Neural cell (in vitro differentiated cells): ENCODE results near the gene SKI. TPM values are rescaled to one million over a fixed set of nuclear protein-coding genes. Genes with fewer than 3 reads are reported as not detected.
A peak's percentile ranks its signal among the peaks of the same experiment; 100 is the strongest.

Experiments used
- H2AFZ ChIP-seq: fragments of 200-600, 300-800 bp; sonication (generic), shearing (Covaris generic); 2 replicates; pipeline ENCODE4 v1.6.0; 2014; ENCODE audit warnings: low read depth, mild to moderate bottlenecking, antibody characterized with exemption, low read length, moderate library complexity
- H3F3A ChIP-seq: fragments of 200-600 bp; shearing (Covaris generic); 2 replicates; pipeline ENCODE4 v1.6.1; 2016; ENCODE audit warnings: mild to moderate bottlenecking, moderate library complexity, mixed read lengths, antibody characterized with exemption, low read length; ENCODE audit not compliant: insufficient read depth, poor library complexity, severe bottlenecking
- H3K27ac ChIP-seq: fragments of 200-600, 300-800 bp; sonication (generic), shearing (Covaris generic); 2 replicates; pipeline ENCODE4 v1.5.1; 2014; ENCODE audit warnings: mild to moderate bottlenecking, low read length, moderate library complexity
- H3K27me3 ChIP-seq: fragments of 300-800, 200-600 bp; sonication (generic), shearing (Covaris generic); 2 replicates; pipeline ENCODE4 v1.6.0; 2014; ENCODE audit warnings: mild to moderate bottlenecking, low read depth, low read length, moderate library complexity; ENCODE audit not compliant: insufficient read depth
- H3K36me3 ChIP-seq: fragments of 300-800, 200-600 bp; sonication (generic), shearing (Covaris generic); 2 replicates; pipeline ENCODE4 v1.5.1; 2014; ENCODE audit warnings: mild to moderate bottlenecking, antibody characterized with exemption, low read length, moderate library complexity; ENCODE audit not compliant: insufficient read depth
- H3K4me2 ChIP-seq: fragments of 300-800, 200-600 bp; sonication (generic), shearing (Covaris generic); 2 replicates; pipeline ENCODE4 v1.6.0; 2014; ENCODE audit warnings: mild to moderate bottlenecking, low read length
- H3K4me3 ChIP-seq: fragments of 300-800, 200-600 bp; sonication (generic), shearing (Covaris generic); 2 replicates; pipeline ENCODE4 v1.5.1; 2014; ENCODE audit warnings: mild to moderate bottlenecking, low read length, moderate library complexity
- H3K79me2 ChIP-seq: fragments of 200-600 bp; shearing (Covaris generic); replicated peaks from 2 replicates; pipeline ENCODE4 v1.6.0; 2014; ENCODE audit warnings: mild to moderate bottlenecking, low read length, moderate library complexity; ENCODE audit not compliant: insufficient read depth
- H3K9ac ChIP-seq: fragments of 300-800, 200-600 bp; sonication (generic), shearing (Covaris generic); 2 replicates; pipeline ENCODE4 v1.6.1; 2016; ENCODE audit warnings: mild to moderate bottlenecking, low read length, mixed read lengths
- H3K9me2 ChIP-seq: fragments of 200-600 bp; shearing (Covaris generic); 2 replicates; pipeline ENCODE4 v1.6.1; 2016; ENCODE audit warnings: mild to moderate bottlenecking, low read length, mixed read lengths; ENCODE audit not compliant: insufficient read depth
- H3K9me3 ChIP-seq: fragments of 200-600, 300-800 bp; sonication (generic), shearing (Covaris generic); 2 replicates; pipeline ENCODE4 v1.6.1; 2016; ENCODE audit warnings: mild to moderate bottlenecking, mixed run types, low read length, moderate library complexity, mixed read lengths
- H4K20me1 ChIP-seq: fragments of 200-600 bp; shearing (Covaris generic); 2 replicates; pipeline ENCODE4 v1.6.1; 2016; ENCODE audit warnings: mild to moderate bottlenecking, mixed run types; ENCODE audit not compliant: insufficient read depth
- EP300 ChIP-seq: fragments of 450-650 bp; conservative IDR thresholded peaks from 2 replicates; pipeline ENCODE4 v1.6.1; 2014; ENCODE audit warnings: antibody characterized with exemption, mild to moderate bottlenecking, moderate library complexity; ENCODE audit not compliant: poor library complexity, severe bottlenecking
- EZH2 ChIP-seq: fragments of 200-600, 300-800 bp; shearing (Covaris generic), sonication (generic); IDR thresholded peaks from 2 replicates; pipeline ENCODE4 v1.6.1; 2014; ENCODE audit warnings: antibody characterized with exemption, low read length, borderline replicate concordance, mild to moderate bottlenecking; ENCODE audit not compliant: insufficient read depth, poor library complexity, severe bottlenecking
- MXI1 ChIP-seq: fragments of 450-650 bp; conservative IDR thresholded peaks from 2 replicates; pipeline ENCODE4 v1.6.1; 2014; ENCODE audit warnings: antibody characterized with exemption, mild to moderate bottlenecking; ENCODE audit not compliant: poor library complexity, severe bottlenecking
- POLR2AphosphoS5 ChIP-seq: IDR thresholded peaks from 2 replicates; pipeline ENCODE4 v1.6.1; 2012
- RAD21 ChIP-seq: fragments of 450-650 bp; conservative IDR thresholded peaks from 2 replicates; pipeline ENCODE4 v1.6.1; 2014; ENCODE audit warnings: antibody characterized with exemption, mild to moderate bottlenecking, moderate library complexity
- SMC3 ChIP-seq: fragments of 450-650 bp; conservative IDR thresholded peaks from 2 replicates; pipeline ENCODE4 v1.6.1; 2014; ENCODE audit warnings: antibody characterized with exemption, mild to moderate bottlenecking, moderate library complexity; ENCODE audit not compliant: poor library complexity
- TAF1 ChIP-seq: IDR thresholded peaks from 2 replicates; pipeline ENCODE4 v1.6.1; 2012; ENCODE audit warnings: low read depth
- polyA plus RNA-seq: library from polyadenylated mRNA; depleted of rRNA; stranded (reverse); fragments of >200 nt; gene quantifications from 2 replicates; pipeline ENCODE4 v1.2.3, GENCODE V29; 2014
- TF ChIP-seq, protein P1 (sequence below): IDR thresholded peaks from 2 replicates; pipeline ENCODE4 v1.6.1; 2012; ENCODE audit warnings: borderline replicate concordance
- TF ChIP-seq, protein P2 (sequence below): fragments of 450-650 bp; IDR thresholded peaks from 2 replicates; pipeline ENCODE4 v1.5.1; 2014; ENCODE audit warnings: antibody characterized with exemption, mild to moderate bottlenecking, moderate library complexity; ENCODE audit not compliant: poor library complexity, severe bottlenecking

The SKI gene
- polyA plus RNA-seq, 1 donor from 2014 or later, result 4.1 TPM

DNA sequence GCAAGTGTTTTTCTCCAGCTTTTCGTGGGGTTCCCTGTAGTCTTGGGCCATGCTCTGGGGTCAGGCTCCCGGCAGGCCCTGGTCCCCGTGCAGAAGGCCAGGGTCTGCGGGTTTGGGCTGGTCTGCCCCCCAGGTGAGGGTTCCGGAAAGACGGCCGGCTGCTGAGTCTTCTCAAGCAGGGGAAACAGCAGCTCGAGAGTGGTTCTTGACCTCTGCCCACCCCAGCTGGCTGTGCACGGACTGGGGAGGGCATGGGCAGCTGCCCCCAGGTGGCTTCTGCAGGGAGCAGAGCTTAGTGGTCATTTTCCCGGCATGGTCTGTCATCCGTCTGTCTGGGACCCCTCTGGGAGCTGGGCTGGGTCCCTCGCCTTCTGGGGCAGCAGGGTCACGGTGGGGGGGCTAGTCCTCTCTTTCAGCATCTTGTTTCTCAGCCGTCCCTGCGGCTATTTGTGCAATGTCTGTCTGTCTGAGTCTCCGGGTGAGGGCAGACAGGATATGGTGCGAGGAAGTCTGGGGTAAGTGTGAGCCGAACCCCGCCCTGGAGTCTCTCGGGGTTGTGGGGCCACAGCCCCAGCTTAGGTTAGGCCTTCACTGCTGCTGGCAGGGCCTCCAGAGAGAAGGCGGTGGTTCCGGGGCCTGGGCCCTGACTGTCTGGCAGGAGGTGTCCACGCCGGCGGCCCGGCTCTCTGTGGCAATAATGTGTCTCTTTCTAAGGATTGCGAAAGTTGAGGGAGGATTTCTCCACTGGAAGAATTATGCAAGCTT, 6.1 kb downstream of the SKI start:
- no peaks in the 10 kb centered on the region for H3K36me3 ChIP-seq
- peaks cover 97% of the 10 kb centered on the region for H3K79me2 ChIP-seq

DNA sequence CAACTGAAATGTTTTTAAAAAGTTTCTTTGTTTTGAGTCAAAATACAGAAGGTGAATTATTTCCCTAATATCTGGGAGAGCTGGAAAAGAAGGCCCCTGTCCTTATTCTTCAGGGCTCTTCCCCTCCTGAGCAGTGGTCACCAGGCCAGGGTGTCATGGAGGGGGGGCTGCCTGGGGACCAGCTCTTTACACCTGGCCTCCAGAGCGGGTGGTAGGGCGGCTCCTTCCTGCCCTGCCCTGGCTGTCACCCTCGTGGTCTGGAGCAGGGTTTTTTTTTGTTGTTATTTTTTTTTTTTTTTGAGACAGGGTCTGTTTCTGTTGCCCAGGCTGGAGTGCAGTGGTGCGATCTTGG, 6.6 kb downstream of the SKI start:
- no peak for TF ChIP-seq RAD21
- TF ChIP-seq EZH2, result no peak
- no peak for TF ChIP-seq EP300
- TF ChIP-seq, protein P1, sequence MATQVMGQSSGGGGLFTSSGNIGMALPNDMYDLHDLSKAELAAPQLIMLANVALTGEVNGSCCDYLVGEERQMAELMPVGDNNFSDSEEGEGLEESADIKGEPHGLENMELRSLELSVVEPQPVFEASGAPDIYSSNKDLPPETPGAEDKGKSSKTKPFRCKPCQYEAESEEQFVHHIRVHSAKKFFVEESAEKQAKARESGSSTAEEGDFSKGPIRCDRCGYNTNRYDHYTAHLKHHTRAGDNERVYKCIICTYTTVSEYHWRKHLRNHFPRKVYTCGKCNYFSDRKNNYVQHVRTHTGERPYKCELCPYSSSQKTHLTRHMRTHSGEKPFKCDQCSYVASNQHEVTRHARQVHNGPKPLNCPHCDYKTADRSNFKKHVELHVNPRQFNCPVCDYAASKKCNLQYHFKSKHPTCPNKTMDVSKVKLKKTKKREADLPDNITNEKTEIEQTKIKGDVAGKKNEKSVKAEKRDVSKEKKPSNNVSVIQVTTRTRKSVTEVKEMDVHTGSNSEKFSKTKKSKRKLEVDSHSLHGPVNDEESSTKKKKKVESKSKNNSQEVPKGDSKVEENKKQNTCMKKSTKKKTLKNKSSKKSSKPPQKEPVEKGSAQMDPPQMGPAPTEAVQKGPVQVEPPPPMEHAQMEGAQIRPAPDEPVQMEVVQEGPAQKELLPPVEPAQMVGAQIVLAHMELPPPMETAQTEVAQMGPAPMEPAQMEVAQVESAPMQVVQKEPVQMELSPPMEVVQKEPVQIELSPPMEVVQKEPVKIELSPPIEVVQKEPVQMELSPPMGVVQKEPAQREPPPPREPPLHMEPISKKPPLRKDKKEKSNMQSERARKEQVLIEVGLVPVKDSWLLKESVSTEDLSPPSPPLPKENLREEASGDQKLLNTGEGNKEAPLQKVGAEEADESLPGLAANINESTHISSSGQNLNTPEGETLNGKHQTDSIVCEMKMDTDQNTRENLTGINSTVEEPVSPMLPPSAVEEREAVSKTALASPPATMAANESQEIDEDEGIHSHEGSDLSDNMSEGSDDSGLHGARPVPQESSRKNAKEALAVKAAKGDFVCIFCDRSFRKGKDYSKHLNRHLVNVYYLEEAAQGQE, result no peak
- no peak for TF ChIP-seq SMC3
- no peak overlapping the region for H3K27ac ChIP-seq
- no peak overlapping the region for H3K4me2 ChIP-seq
- H3K79me2 ChIP-seq, result peaks cover 95% of the 10 kb centered on the region
- no peaks in the 10 kb centered on the region for H3K36me3 ChIP-seq
- no peaks in the 10 kb centered on the region for H3K9me3 ChIP-seq
- H3K9ac ChIP-seq, result peak overlapping the region; percentile 16
- no peaks in the 10 kb centered on the region for H3F3A ChIP-seq
- H3K9me2 ChIP-seq, result no peaks in the 10 kb centered on the region
- H3K4me3 ChIP-seq, result no peak overlapping the region
- no peak overlapping the region for H2AFZ ChIP-seq
- H3K27me3 ChIP-seq, result no peaks in the 10 kb centered on the region
- peaks cover 59% of the 10 kb centered on the region for H4K20me1 ChIP-seq

More for the DNA sequence above, 6.1 kb downstream of the SKI start:
- no peaks in the 10 kb centered on the region for H3F3A ChIP-seq
- peaks cover 65% of the 10 kb centered on the region for H4K20me1 ChIP-seq
- peak overlapping the region; percentile 16 for H3K9ac ChIP-seq
- H3K9me2 ChIP-seq, result no peaks in the 10 kb centered on the region
- H3K27me3 ChIP-seq, result no peaks in the 10 kb centered on the region
- TF ChIP-seq MXI1, result no peak
- no peak for TF ChIP-seq TAF1
- TF ChIP-seq POLR2AphosphoS5, result no peak
- no peak for TF ChIP-seq EP300
- TF ChIP-seq, protein P1, result no peak
- TF ChIP-seq EZH2, result no peak
- TF ChIP-seq RAD21, result no peak
- TF ChIP-seq, protein P2, sequence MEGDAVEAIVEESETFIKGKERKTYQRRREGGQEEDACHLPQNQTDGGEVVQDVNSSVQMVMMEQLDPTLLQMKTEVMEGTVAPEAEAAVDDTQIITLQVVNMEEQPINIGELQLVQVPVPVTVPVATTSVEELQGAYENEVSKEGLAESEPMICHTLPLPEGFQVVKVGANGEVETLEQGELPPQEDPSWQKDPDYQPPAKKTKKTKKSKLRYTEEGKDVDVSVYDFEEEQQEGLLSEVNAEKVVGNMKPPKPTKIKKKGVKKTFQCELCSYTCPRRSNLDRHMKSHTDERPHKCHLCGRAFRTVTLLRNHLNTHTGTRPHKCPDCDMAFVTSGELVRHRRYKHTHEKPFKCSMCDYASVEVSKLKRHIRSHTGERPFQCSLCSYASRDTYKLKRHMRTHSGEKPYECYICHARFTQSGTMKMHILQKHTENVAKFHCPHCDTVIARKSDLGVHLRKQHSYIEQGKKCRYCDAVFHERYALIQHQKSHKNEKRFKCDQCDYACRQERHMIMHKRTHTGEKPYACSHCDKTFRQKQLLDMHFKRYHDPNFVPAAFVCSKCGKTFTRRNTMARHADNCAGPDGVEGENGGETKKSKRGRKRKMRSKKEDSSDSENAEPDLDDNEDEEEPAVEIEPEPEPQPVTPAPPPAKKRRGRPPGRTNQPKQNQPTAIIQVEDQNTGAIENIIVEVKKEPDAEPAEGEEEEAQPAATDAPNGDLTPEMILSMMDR, result no peak
- no peak overlapping the region for H3K4me2 ChIP-seq
- no peaks in the 10 kb centered on the region for H3K9me3 ChIP-seq
- no peak overlapping the region for H2AFZ ChIP-seq
- H3K4me3 ChIP-seq, result peak overlapping the region; percentile 98
- H3K27ac ChIP-seq, result no peak overlapping the region
